ENCODE data around the gene MAPK6.
"Not testable (repeated sequence)": the region's sequence is repeated elsewhere in the genome, so short reads cannot be mapped to it uniquely, and the experiment has no call there.

Gene MAPK6

DNA sequence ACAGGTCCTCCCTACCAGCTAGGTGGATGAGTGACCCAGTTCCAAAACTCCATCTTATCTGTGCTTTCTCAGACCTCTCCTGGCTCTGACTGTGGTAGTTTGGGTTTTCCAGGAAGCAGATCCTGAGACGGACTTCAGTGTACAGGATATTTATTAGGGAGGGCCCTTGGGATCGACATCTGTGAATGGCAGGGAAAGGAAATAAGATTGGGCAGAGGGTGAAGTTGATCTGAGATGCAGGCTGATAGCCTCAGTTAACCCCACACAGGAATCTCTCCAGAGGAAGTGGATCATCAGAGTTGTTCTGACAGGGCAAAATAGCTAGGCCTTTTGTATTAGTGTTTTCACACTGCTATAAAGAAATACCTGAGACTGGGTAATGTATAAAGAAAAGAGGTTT lies 16.7 kb upstream of the MAPK6 start:
- no peaks in the 10 kb centered on the region for H3K36me3 ChIP-seq (ENCODE audit: control insufficient read depth, insufficient read depth, low read length, severe bottlenecking)
- no peak overlapping the region for H3K9ac ChIP-seq (ENCODE audit: low read length)
- H3K9me3 ChIP-seq (ENCODE audit: control insufficient read depth, low read length): no peaks in the 10 kb centered on the region
- DNase-seq (ENCODE audit: low read depth): no peak
- no peak overlapping the region for H3K4me3 ChIP-seq (ENCODE audit: low read length)
- H3K27me3 ChIP-seq (replicated peaks; ENCODE audit: control insufficient read depth, insufficient read depth, low read length): no peaks in the 10 kb centered on the region
- H3K4me1 ChIP-seq (ENCODE audit: control insufficient read depth, insufficient read depth, low read length): peaks cover 5% of the 10 kb centered on the region

GRCh38 chr15:52003089-52003488 lies 15.9 kb upstream of the MAPK6 start:
- H3K4me1 ChIP-seq (ENCODE audit: control insufficient read depth, insufficient read depth, low read length); H3K4me3 ChIP-seq (ENCODE audit: low read length); H3K27me3 ChIP-seq (replicated peaks; ENCODE audit: control insufficient read depth, insufficient read depth, low read length); H3K9ac ChIP-seq (ENCODE audit: low read length); H3K9me3 ChIP-seq (ENCODE audit: control insufficient read depth, low read length); H3K36me3 ChIP-seq (ENCODE audit: control insufficient read depth, insufficient read depth, low read length, severe bottlenecking); DNase-seq (ENCODE audit: low read depth): not testable (repeated sequence)

DNA sequence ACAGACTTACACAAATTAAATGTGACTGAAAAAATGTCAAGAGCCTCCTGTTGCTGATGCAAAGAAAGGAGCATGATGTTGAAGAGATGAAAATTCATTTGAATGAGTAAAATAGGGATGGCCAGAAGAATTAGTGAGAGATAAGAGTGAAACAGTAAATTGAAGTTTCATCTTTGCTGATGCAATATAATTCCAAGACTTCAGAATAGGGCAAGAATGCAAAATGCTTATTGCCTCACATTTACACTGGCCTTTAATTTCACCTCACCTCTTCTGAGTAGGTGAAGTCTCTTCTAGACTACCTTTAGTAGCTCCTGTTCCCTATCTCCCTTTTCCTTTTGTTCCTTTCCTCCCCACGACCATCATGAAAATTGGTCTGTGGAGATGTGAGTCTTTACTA lies 15.3 kb upstream of the MAPK6 start:
- no peaks in the 10 kb centered on the region for H3K9me3 ChIP-seq (ENCODE audit: control insufficient read depth, low read length)
- peak; percentile 15 for DNase-seq (ENCODE audit: low read depth)
- peaks cover 5% of the 10 kb centered on the region for H3K4me1 ChIP-seq (ENCODE audit: control insufficient read depth, insufficient read depth, low read length)
- no peak overlapping the region for H3K4me3 ChIP-seq (ENCODE audit: low read length)
- H3K9ac ChIP-seq (ENCODE audit: low read length): no peak overlapping the region
- H3K36me3 ChIP-seq (ENCODE audit: control insufficient read depth, insufficient read depth, low read length, severe bottlenecking): no peaks in the 10 kb centered on the region
- no peaks in the 10 kb centered on the region for H3K27me3 ChIP-seq (replicated peaks; ENCODE audit: control insufficient read depth, insufficient read depth, low read length)

- no peak overlapping the region for H3K9ac ChIP-seq (ENCODE audit: low read length)
- H3K4me3 ChIP-seq (ENCODE audit: low read length): no peak overlapping the region
- H3K36me3 ChIP-seq (ENCODE audit: control insufficient read depth, insufficient read depth, low read length, severe bottlenecking): no peaks in the 10 kb centered on the region
- no peaks in the 10 kb centered on the region for H3K27me3 ChIP-seq (replicated peaks; ENCODE audit: control insufficient read depth, insufficient read depth, low read length)
- peaks cover 5% of the 10 kb centered on the region for H3K4me1 ChIP-seq (ENCODE audit: control insufficient read depth, insufficient read depth, low read length)
- H3K9me3 ChIP-seq (ENCODE audit: control insufficient read depth, low read length): no peaks in the 10 kb centered on the region
- no peak for DNase-seq (ENCODE audit: low read depth)
These were observed 14.2 kb upstream of the MAPK6 start for GRCh38 chr15:52004806-52005205.

- Histone ChIP-seq H3K27me3 (replicated peaks; ENCODE audit: control insufficient read depth, insufficient read depth, low read length) (no peaks in the 10 kb centered on the region), H3K9ac (ENCODE audit: low read length) (no peak overlapping the region), H3K9me3 (ENCODE audit: control insufficient read depth, low read length) (no peaks in the 10 kb centered on the region), H3K4me1 (ENCODE audit: control insufficient read depth, insufficient read depth, low read length) (peaks cover 9% of the 10 kb centered on the region), H3K36me3 (ENCODE audit: control insufficient read depth, insufficient read depth, low read length, severe bottlenecking) (no peaks in the 10 kb centered on the region), H3K4me3 (ENCODE audit: low read length) (no peak overlapping the region)
- DNase-seq (ENCODE audit: low read depth): no peak
These were observed 13.0 kb upstream of the MAPK6 start for GRCh38 chr15:52005748-52006701.

DNA sequence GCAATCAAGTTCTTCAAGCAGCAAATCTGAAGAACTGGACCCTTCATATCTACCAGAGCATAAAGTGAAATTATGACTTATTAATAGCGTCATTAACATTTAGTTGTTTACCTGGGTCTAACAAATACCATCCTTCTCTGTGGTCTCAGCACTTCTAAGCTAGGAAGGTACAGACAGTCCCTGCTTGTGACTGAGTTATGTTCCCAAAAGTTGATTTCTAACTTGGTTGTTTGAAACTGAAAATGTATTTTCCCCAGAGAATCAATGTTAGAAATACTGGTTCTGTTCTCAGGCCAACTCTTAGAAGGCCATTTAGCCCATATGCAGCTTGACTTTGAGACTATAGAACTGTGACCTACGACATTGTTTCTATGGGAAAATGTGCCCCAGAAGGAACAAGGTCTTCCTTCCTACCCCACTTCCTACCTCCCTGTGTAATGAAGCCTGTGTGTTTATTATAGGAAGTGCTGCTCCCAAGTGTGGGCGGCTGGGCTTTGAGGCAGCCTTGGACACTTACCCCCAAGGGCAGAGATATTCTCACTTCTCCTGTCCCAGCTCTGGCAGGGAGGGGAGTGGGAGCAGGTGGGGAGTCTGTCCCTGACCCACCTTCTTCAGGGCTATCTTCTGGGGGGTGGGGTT lies 12.2 kb upstream of the MAPK6 start:
- Histone ChIP-seq H3K9ac (ENCODE audit: low read length) (no peak overlapping the region), H3K36me3 (ENCODE audit: control insufficient read depth, insufficient read depth, low read length, severe bottlenecking) (no peaks in the 10 kb centered on the region), H3K4me3 (ENCODE audit: low read length) (no peak overlapping the region), H3K4me1 (ENCODE audit: control insufficient read depth, insufficient read depth, low read length) (peaks cover 12% of the 10 kb centered on the region), H3K27me3 (replicated peaks; ENCODE audit: control insufficient read depth, insufficient read depth, low read length) (no peaks in the 10 kb centered on the region), H3K9me3 (ENCODE audit: control insufficient read depth, low read length) (no peaks in the 10 kb centered on the region)
- DNase-seq (ENCODE audit: low read depth): no peak

DNA sequence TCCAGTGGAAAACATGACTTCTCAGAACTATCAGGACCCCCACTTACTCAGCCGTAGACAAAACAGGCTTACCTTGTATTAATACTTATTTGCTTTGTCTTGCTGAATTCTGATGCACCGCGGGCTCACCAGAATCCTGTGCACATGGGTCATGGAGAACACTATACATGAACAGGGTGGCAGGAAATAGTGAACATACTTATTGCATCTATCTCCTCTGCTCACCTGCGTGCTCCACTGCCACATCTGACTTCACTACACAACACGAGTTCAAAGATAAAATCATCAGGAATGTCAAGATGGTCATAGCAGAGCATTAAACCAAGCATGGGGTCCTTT lies 10.7 kb upstream of the MAPK6 start:
- no peaks in the 10 kb centered on the region for H3K27me3 ChIP-seq (replicated peaks; ENCODE audit: control insufficient read depth, insufficient read depth, low read length)
- H3K4me1 ChIP-seq (ENCODE audit: control insufficient read depth, insufficient read depth, low read length): peaks cover 12% of the 10 kb centered on the region
- H3K36me3 ChIP-seq (ENCODE audit: control insufficient read depth, insufficient read depth, low read length, severe bottlenecking): no peaks in the 10 kb centered on the region
- H3K9ac ChIP-seq (ENCODE audit: low read length): no peak overlapping the region
- no peak for DNase-seq (ENCODE audit: low read depth)
- H3K9me3 ChIP-seq (ENCODE audit: control insufficient read depth, low read length): no peaks in the 10 kb centered on the region
- H3K4me3 ChIP-seq (ENCODE audit: low read length): no peak overlapping the region

DNA sequence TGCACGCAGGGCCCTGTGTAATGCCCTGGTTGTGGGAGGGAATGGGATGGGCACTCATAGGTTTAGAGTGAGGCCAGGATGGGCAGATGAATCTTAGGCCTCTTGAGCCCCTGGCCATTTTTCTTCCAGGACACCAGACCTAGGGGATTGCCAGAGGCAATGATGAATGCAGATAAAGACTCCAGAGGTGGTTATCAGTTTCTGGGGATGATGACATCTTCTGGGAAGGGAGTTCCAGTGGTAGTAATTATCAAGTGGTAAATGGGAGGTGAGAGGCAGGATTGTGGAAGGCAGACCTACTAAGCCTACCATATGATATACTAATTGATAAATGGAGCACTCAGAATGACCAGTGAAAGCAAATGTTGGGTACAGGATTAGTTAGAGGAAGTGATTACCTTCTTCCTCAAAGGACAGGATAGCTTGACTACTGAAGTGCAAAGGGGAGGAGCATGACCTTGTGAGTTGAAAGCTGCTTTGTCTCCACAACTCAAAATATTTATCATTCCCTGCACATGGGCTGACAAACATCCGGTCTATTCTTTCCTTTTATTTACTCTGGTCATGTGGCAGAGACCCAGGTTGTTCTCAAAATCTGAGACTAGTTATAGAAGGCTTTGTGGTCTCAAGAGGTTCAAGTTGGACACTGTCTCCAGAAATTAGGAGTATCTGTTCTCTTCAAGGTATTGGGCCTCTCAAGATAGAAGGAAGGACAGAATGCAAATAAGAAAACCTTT lies 10.2 kb upstream of the MAPK6 start:
- no peaks in the 10 kb centered on the region for H3K9me3 ChIP-seq (ENCODE audit: control insufficient read depth, low read length)
- no peak for DNase-seq (ENCODE audit: low read depth)
- H3K4me3 ChIP-seq (ENCODE audit: low read length): no peak overlapping the region
- H3K27me3 ChIP-seq (replicated peaks; ENCODE audit: control insufficient read depth, insufficient read depth, low read length): no peaks in the 10 kb centered on the region
- H3K4me1 ChIP-seq (ENCODE audit: control insufficient read depth, insufficient read depth, low read length): peaks cover 12% of the 10 kb centered on the region
- no peak overlapping the region for H3K9ac ChIP-seq (ENCODE audit: low read length)
- H3K36me3 ChIP-seq (ENCODE audit: control insufficient read depth, insufficient read depth, low read length, severe bottlenecking): no peaks in the 10 kb centered on the region

DNA sequence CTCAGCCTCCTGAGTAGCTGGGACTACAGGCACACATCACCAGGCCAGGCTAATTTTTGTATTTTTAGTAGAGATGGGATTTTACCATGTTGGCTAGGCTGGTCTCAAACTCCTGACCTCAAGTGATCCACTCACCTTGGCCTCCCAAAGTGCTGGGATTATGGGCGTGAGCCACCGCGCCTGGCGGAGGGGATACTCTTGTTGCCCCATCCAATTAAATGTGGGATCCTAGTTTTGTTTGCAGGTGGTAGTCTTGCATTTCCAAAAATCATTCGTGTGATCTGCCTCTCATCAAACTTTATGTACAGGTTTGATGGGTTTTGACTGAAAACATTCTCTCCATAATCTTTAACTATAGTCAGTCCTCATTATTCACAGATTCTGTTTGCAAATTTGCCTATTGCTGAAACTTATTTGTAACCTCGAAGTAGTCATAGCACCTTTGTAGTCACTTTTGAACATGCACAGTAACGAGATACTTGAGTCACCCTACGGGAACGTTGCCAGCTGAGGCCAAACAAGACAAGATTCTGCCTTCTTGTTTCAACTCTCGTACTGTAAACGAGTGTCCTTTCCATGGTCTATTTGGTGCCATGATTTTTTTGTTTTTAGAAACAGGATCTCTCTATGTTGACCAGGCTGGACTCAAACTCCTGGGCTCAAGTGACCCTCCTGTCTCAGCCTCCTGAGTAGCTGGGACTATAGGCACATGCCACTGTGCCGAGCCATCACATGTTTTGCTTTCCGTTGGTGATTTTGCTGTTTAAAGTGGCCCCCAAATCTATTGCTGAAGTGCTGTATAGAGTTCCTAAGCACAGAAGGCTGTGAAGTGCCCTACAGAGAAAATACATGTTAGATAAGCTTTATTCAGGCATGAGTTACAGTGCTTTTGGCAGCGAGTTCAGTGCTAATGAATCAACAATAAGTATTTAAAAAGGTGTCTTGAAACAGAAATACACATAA lies 8.1 kb upstream of the MAPK6 start:
- H3K9me3 ChIP-seq (ENCODE audit: control insufficient read depth, low read length): no peaks in the 10 kb centered on the region
- H3K4me3 ChIP-seq (ENCODE audit: low read length): no peak overlapping the region
- H3K4me1 ChIP-seq (ENCODE audit: control insufficient read depth, insufficient read depth, low read length): peaks cover 12% of the 10 kb centered on the region
- no peak overlapping the region for H3K9ac ChIP-seq (ENCODE audit: low read length)
- DNase-seq (ENCODE audit: low read depth): peak; percentile 48
- no peaks in the 10 kb centered on the region for H3K36me3 ChIP-seq (ENCODE audit: control insufficient read depth, insufficient read depth, low read length, severe bottlenecking)
- no peaks in the 10 kb centered on the region for H3K27me3 ChIP-seq (replicated peaks; ENCODE audit: control insufficient read depth, insufficient read depth, low read length)

DNA sequence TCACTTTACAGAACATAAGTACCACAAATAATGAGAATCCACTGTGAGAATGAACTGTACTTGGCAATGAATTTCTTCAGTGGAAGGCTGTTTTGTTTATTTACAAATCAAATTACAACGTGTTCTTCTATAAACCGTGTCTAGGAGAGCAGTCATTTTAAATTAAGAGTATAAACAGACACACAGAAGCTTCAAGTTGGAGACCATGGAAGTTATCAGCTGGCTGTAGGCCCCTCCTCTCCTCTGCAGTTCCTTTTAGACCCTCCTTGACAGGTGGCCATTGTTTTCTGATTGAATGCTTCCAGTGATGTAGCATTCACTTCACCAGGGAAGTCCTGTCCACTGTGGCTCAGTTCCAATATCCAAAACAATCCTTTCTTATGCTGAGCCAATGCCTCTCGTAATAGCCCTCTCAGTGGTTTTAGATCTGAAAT lies 7.3 kb upstream of the MAPK6 start:
- peaks cover 7% of the 10 kb centered on the region for H3K4me1 ChIP-seq (ENCODE audit: control insufficient read depth, insufficient read depth, low read length)
- H3K4me3 ChIP-seq (ENCODE audit: low read length): no peak overlapping the region
- H3K27me3 ChIP-seq (replicated peaks; ENCODE audit: control insufficient read depth, insufficient read depth, low read length): no peaks in the 10 kb centered on the region
- no peaks in the 10 kb centered on the region for H3K36me3 ChIP-seq (ENCODE audit: control insufficient read depth, insufficient read depth, low read length, severe bottlenecking)
- no peaks in the 10 kb centered on the region for H3K9me3 ChIP-seq (ENCODE audit: control insufficient read depth, low read length)
- DNase-seq (ENCODE audit: low read depth): peak; percentile 20
- no peak overlapping the region for H3K9ac ChIP-seq (ENCODE audit: low read length)

Measured in adipocyte (in vitro differentiated cells).